ENCODE data around the gene PLPPR3. TPM values are rescaled to one million over a fixed set of nuclear protein-coding genes. Genes with fewer than 3 reads are reported as not detected.

PLPPR3 gene
- total RNA-seq, 4 donors from 2014 or later: not detected

DNA sequence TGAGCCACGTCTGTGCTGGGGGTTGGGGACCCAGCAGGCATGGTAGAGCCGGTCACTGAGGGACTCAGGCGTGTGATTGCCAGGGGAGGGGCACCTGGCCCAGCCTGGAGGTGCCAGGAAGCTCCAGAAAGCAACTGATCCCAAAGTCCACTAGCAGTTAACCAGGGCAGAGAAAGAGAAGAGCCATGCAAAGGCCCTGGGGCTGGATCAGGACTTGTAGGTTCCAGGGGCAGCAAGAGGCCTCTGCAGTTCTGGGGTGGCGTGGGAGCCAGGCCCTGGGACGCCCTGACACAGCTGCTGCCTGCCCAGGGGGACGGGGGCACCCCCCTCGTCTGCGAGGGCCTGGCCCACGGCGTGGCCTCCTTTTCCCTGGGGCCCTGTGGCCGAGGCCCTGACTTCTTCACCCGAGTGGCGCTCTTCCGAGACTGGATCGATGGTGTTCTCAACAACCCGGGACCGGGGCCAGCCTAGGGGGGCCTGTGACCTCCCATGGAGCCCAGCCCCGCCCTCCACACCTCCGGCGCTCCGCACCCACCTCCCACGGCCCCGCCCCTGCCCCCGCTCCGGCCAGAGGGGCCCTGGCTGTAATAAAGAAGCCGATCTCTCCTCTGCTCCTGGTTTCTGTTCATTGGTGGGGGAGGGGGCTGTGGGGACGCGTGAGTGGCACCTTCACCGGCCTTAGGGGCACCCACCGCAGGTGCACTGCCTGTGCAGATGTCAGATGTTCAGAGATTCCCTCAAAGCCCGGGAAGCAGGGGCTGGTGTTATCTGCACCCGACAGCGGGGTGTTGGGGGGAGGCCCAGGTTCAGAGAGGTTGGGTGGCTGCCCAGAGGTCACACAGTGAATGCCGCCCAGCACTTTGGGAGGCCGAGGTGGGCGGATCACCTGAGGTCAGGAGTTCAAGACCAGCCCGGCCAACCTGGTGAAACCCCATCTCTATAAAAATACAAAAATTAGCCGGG, 9.9 kb upstream of the PLPPR3 start:
- no peak for TF ChIP-seq POLR2A (IDR thresholded peaks at IDR 0.05)
- TF ChIP-seq, protein P1, sequence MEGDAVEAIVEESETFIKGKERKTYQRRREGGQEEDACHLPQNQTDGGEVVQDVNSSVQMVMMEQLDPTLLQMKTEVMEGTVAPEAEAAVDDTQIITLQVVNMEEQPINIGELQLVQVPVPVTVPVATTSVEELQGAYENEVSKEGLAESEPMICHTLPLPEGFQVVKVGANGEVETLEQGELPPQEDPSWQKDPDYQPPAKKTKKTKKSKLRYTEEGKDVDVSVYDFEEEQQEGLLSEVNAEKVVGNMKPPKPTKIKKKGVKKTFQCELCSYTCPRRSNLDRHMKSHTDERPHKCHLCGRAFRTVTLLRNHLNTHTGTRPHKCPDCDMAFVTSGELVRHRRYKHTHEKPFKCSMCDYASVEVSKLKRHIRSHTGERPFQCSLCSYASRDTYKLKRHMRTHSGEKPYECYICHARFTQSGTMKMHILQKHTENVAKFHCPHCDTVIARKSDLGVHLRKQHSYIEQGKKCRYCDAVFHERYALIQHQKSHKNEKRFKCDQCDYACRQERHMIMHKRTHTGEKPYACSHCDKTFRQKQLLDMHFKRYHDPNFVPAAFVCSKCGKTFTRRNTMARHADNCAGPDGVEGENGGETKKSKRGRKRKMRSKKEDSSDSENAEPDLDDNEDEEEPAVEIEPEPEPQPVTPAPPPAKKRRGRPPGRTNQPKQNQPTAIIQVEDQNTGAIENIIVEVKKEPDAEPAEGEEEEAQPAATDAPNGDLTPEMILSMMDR (IDR thresholded peaks at IDR 0.05): no peak
- Histone ChIP-seq H3K4me3 (replicated peaks in 1 of 3) (no peak overlapping the region), H3K27ac (no peak overlapping the region), H3K36me3 (no peaks in the 10 kb centered on the region), H3K27me3 (no peaks in the 10 kb centered on the region), H3K9me3 (no peaks in the 10 kb centered on the region), H3K4me1 (no peaks in the 10 kb centered on the region)
- intact Hi-C loops (cut with DNase I): no loop called here
- DNase-seq: peak in 1 of 2 donors; percentile 21
- WGBS, 2 donors: 57 to 82% methylated on average over 10 to 33 of the region's 38 CpGs

DNA sequence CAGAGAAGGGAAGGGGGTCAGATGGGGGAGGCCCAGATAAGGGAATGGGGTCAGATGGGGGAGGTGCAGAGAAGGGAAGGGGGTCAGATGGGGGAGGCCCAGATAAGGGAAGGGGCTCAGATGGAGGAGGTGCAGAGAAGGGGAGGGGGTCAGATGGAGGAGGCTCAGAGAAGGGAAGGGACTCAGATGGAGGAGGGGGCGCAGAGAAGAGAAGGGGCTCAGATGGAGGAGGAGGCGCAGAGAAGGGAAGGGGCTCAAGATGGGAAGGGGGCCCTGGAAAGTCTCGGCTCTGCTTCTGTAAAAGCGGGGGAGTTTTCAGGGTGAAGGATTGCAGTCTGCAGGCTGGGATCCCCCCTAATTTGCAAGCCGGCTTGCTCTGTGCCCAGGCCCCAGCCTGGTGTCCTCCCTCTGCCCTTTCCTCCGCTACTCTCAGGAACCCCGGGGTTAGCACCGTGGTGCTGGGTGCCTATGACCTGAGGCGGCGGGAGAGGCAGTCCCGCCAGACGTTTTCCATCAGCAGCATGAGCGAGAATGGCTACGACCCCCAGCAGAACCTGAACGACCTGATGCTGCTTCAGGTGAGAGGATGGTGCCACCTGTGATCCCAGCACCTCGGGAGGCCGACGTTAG, 7.5 kb upstream of the PLPPR3 start:
- WGBS, 2 donors: 67 to 76% methylated on average over 18 of the region's 18 CpGs
- Histone ChIP-seq H3K27me3 (no peaks in the 10 kb centered on the region), H3K36me3 (no peaks in the 10 kb centered on the region), H3K4me3 (replicated peaks in 1 of 3) (no peak overlapping the region), H3K4me1 (no peaks in the 10 kb centered on the region), H3K9me3 (no peaks in the 10 kb centered on the region), H3K27ac (no peak overlapping the region)
- no peak for TF ChIP-seq POLR2A (IDR thresholded peaks at IDR 0.05)
- TF ChIP-seq, protein P1 (IDR thresholded peaks at IDR 0.05): no peak
- no peak for DNase-seq
- intact Hi-C loops (cut with DNase I): no loop called here

DNA sequence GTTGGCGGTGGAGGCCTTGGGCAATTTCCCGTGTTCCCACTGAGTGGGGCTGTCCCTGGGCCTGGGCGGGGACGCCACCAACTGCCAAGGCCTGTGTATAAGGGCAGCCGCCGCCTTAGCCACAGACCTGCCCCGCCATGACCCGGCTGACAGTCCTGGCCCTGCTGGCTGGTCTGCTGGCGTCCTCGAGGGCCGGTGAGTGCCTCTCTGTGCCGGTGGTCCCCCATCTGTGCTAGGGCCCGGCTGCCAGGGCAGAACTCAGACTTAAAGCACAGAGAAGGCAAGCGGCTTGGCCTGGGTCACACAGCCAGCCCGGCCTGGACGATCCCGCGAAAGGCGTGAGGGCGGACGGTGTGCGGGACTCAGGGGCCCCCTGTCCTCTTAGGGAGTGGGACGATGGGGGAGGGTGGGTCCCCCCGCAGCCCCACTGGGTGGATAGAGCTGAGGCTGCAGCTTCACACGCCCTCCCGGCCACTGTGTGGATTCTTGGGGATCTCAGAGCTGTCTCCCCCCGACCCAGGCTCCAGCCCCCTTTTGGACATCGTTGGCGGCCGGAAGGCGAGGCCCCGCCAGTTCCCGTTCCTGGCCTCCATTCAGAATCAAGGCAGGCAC, 6.1 kb upstream of the PLPPR3 start, which contains the start of gene AZU1:
Gene AZU1 (plus strand): TSS at position 128 of the 612 bp plus-strand sequence. CDS start 10 bp downstream, at position 138.
- DNase-seq: no peak
- Histone ChIP-seq H3K4me3 (replicated peaks in 1 of 3) (no peak within 1 kb of the TSS), H3K9me3 (no peaks in the 10 kb centered on the region), H3K27ac (no peak within 1 kb of the TSS), H3K27me3 (no peaks in the 10 kb centered on the region), H3K4me1 (no peaks in the 10 kb centered on the region), H3K36me3 (no peaks in the 10 kb centered on the region)
- 73 to 91% methylated on average over 7 to 23 of the region's 33 CpGs for WGBS, 2 donors
- intact Hi-C loops (cut with DNase I): no loop called here
- TF ChIP-seq, protein P1 (IDR thresholded peaks at IDR 0.05): no peak
- TF ChIP-seq POLR2A (IDR thresholded peaks at IDR 0.05): no peak

DNA sequence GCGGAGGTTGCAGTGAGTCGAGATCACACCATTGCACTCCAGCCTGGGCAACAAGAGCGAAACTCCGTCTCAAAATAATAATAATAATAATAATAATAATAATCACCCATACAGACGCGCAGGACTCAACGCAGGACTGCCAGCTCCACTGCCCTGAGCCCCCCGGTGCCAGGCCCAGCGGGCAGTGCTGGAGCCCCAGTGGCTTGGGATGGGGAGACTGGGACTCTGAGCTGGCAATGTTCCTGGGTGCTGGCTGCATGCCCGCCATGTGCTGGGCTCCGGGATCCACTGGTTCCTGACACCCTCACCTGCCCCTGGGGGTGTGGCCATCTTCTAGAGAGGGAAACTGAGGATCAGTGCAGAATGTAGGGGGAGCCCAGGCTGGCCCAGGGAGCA, 5.6 kb upstream of the PLPPR3 start:
- H3K9me3 ChIP-seq: no peaks in the 10 kb centered on the region
- WGBS, 2 donors: 90 to 96% methylated on average over 8 to 11 of the region's 11 CpGs
- TF ChIP-seq, protein P1 (IDR thresholded peaks at IDR 0.05): no peak
- no peak for TF ChIP-seq POLR2A (IDR thresholded peaks at IDR 0.05)
- peaks cover 0 to 1% of the 10 kb centered on the region in 2 donors for H3K4me1 ChIP-seq
- H3K36me3 ChIP-seq: no peaks in the 10 kb centered on the region
- intact Hi-C loops (cut with DNase I): no loop called here
- DNase-seq: no peak
- H3K4me3 ChIP-seq (replicated peaks in 1 of 3): no peak overlapping the region
- H3K27me3 ChIP-seq: peaks cover 2% of the 10 kb centered on the region
- H3K27ac ChIP-seq: no peak overlapping the region

All from thyroid gland (tissue), 4 donors.